Neuronal stem cell (in vitro differentiated cells): ENCODE measurements around the gene RGS11.
A peak's percentile ranks its signal among the peaks of the same experiment; 100 is the strongest.
"Not testable (repeated sequence)": the region's sequence is repeated elsewhere in the genome, so short reads cannot be mapped to it uniquely, and the experiment has no call there.

Source experiments
- DNase-seq: peaks from one replicate; pipeline ENCODE4 v3.0.0-alpha.2; 2013; ENCODE audit warnings: low spot score
- H2AFZ ChIP-seq: one replicate; pipeline ENCODE4 v1.6.1; 2013; ENCODE audit warnings: mild to moderate bottlenecking, low read length, inconsistent platforms
- H2AK5ac ChIP-seq: 2 replicates; pipeline ENCODE4 v1.6.1; 2013; ENCODE audit warnings: low read depth, mild to moderate bottlenecking, inconsistent platforms, low read length, moderate library complexity, mixed read lengths
- H2BK120ac ChIP-seq: 2 replicates; pipeline ENCODE4 v1.6.1; 2013; ENCODE audit warnings: low read depth, mild to moderate bottlenecking, inconsistent platforms, low read length, moderate library complexity, mixed read lengths
- H2BK12ac ChIP-seq: one replicate; pipeline ENCODE4 v1.6.1; 2013; ENCODE audit warnings: low read length, inconsistent platforms
- H2BK15ac ChIP-seq: 2 replicates; pipeline ENCODE4 v1.6.1; 2013; ENCODE audit warnings: mild to moderate bottlenecking, low read length, inconsistent platforms, mixed read lengths
- H2BK5ac ChIP-seq: one replicate; pipeline ENCODE4 v1.6.1; 2013; ENCODE audit warnings: inconsistent platforms, mild to moderate bottlenecking, low read length, moderate library complexity
- H3K14ac ChIP-seq: one replicate; pipeline ENCODE4 v1.6.1; 2013; ENCODE audit warnings: low read length, inconsistent platforms
- H3K18ac ChIP-seq: 2 replicates; pipeline ENCODE4 v1.6.1; 2013; ENCODE audit warnings: low read length, inconsistent platforms
- H3K23ac ChIP-seq: 2 replicates; pipeline ENCODE4 v1.6.1; 2013; ENCODE audit warnings: low read depth, mild to moderate bottlenecking, mixed read lengths, low read length, inconsistent platforms; ENCODE audit not compliant: poor library complexity
- H3K27ac ChIP-seq: replicated peaks from 3 replicates; pipeline ENCODE4 v1.5.1; 2013; ENCODE audit warnings: low read length, inconsistent platforms
- H3K27me3 ChIP-seq, 3 experiments: 2 replicates each; pipeline ENCODE4 v1.6.1; 2013; ENCODE audit warnings: low read length in 3 of 3, mild to moderate bottlenecking in 2 of 3, inconsistent platforms in 1 of 3, low read depth in 1 of 3, mixed read lengths in 1 of 3, moderate library complexity in 1 of 3; ENCODE audit not compliant: control insufficient read depth in 3 of 3, insufficient read depth in 3 of 3
- H3K36me3 ChIP-seq, 2 donors: replicated peaks in 1 of 2; 2 replicates each; pipeline ENCODE4 v1.6.1; 2013; ENCODE audit warnings: low read length in 2 of 2; ENCODE audit not compliant: control insufficient read depth in 2 of 2, insufficient read depth in 2 of 2
- H3K4ac ChIP-seq: 2 replicates; pipeline ENCODE4 v1.6.1; 2013; ENCODE audit warnings: inconsistent platforms, mild to moderate bottlenecking, low read length, moderate library complexity
- H3K4me1 ChIP-seq, 2 donors: 1 replicate in 1 of 2; 2 replicates in 1 of 2; pipeline ENCODE4 v1.6.1; 2013; ENCODE audit warnings: low read length in 2 of 2, low read depth in 1 of 2; ENCODE audit not compliant: control insufficient read depth in 2 of 2, insufficient read depth in 1 of 2
- H3K4me2 ChIP-seq: one replicate; pipeline ENCODE4 v1.6.1; 2013; ENCODE audit warnings: mild to moderate bottlenecking, low read length, inconsistent platforms; ENCODE audit not compliant: insufficient read depth, poor library complexity, severe bottlenecking
- H3K4me3 ChIP-seq, 2 donors: 2 replicates each; pipeline ENCODE4 v1.5.1; 2013; ENCODE audit warnings: low read length in 2 of 2, mild to moderate bottlenecking in 2 of 2, inconsistent platforms in 1 of 2, moderate library complexity in 1 of 2
- H3K79me1 ChIP-seq: one replicate; pipeline ENCODE4 v1.6.1; 2013; ENCODE audit warnings: low read depth, mild to moderate bottlenecking, inconsistent platforms, low read length, moderate library complexity
- H3K9ac ChIP-seq: one replicate; pipeline ENCODE4 v1.6.1; 2013; ENCODE audit warnings: mild to moderate bottlenecking, low read depth, low read length, inconsistent platforms; ENCODE audit not compliant: poor library complexity
- H3K9me3 ChIP-seq, 2 donors: replicated peaks in 1 of 2; 2 replicates each; pipeline versions ENCODE3 to v1.6.1; 2013; ENCODE audit warnings: low read length in 2 of 2, mild to moderate bottlenecking in 2 of 2, inconsistent platforms in 1 of 2, low read depth in 1 of 2, mixed read lengths in 1 of 2, moderate library complexity in 1 of 2; ENCODE audit not compliant: control insufficient read depth in 2 of 2, insufficient read depth in 1 of 2
- H4K8ac ChIP-seq: one replicate; pipeline ENCODE4 v1.6.1; 2013; ENCODE audit warnings: low read depth, mild to moderate bottlenecking, inconsistent platforms, low read length, moderate library complexity
- H4K91ac ChIP-seq: one replicate; pipeline ENCODE4 v1.6.1; 2013; ENCODE audit warnings: low read length, low read depth, mild to moderate bottlenecking, inconsistent platforms; ENCODE audit not compliant: poor library complexity
- WGBS, 2 donors: extraction: QIAGEN DNeasy Blood & Tissue Kit; methylation state at CpG; one replicate each; pipeline ENCODE4 v1.1.7; 2013; ENCODE audit warnings: missing lambda C conversion rate in 2 of 2, mixed read lengths in 1 of 2; ENCODE audit not compliant: insufficient read length in 2 of 2, insufficient replicate concordance in 1 of 2; ENCODE audit errors: extremely low coverage in 2 of 2; 5-methylcytosine and 5-hydroxymethylcytosine counted together

RGS11 gene

DNA sequence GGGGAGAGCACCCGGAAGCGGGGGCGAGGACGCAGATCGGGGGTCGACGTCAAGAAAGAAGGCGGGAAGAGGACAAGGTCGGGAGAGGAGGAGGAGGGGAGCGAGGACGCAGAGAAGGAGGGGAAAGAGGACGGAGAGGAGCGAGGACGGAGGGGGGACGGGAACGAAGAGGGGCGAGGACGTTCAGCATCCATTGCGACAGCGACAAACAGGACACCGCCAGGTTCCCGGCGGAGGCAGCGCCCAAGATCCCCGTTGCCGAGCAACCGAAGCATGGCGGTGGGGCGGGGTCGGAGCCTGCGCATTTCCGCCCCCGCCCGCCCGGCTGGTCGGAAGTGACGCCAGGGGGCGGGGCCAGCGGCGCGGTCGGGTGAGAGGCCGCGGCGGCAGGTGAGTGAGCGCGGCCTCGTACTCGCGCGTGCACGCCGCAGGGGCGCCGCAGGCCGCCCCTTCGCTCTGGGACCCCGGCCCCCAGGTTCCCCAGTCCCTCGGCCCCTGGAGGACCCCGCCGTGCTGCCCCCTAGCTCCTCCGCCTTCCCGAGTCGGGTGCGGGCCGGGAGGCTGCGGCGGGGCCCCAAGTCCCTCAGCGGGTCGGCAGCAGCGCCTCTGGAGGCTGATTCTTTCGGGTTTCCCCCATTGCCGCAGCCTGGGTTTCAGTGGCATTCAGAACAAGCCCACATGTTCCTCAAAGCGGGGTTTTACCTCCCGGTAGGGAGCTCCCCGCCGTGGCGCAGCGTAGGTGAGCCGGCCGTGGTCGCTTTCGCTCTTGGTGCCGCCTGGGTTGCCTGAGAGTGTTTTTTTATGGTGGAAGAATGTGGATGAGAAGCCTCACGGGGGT lies 41.1 kb downstream of the RGS11 start, which contains the start of gene FAM234A:
FAM234A (plus strand) TSS at position 354 of the 838 bp plus-strand sequence. CDS start 19,593 bp downstream, outside the sequence.
- Histone ChIP-seq H3K4me3 (peak within 1 kb of the TSS; percentile 66 to 90), H3K9ac (peak within 1 kb of the TSS; percentile 94), H2BK120ac (no peak within 1 kb of the TSS), H2AFZ (peak within 1 kb of the TSS; percentile 85), H2AK5ac (no peak within 1 kb of the TSS), H2BK12ac (peak within 1 kb of the TSS; percentile 30), H2BK15ac (peak within 1 kb of the TSS; percentile 75), H3K18ac (peak within 1 kb of the TSS; percentile 97), H3K9me3 (no peaks in the 10 kb centered on the region), H2BK5ac (peak within 1 kb of the TSS; percentile 44), H4K91ac (no peak within 1 kb of the TSS), H3K36me3 (peaks cover 3 to 13% of the 10 kb centered on the region in 2 donors), H3K4me1 (no peaks in the 10 kb centered on the region), H3K79me1 (peaks cover 3% of the 10 kb centered on the region), H3K27me3 (no peaks in the 10 kb centered on the region), H3K23ac (peak within 1 kb of the TSS; percentile 93), H4K8ac (peak within 1 kb of the TSS; percentile 86), H3K27ac (peak within 1 kb of the TSS; percentile 98), H3K4ac (no peak within 1 kb of the TSS), H3K14ac (peak within 1 kb of the TSS; percentile 98), H3K4me2 (peak within 1 kb of the TSS; percentile 88)
- WGBS, 2 donors: no CpG with 5 or more reads among the region's 85 CpGs
- DNase-seq: peak; percentile 95

- H2BK12ac ChIP-seq: no peak overlapping the region
- WGBS, 2 donors: no CpG with 5 or more reads among the region's 22 CpGs
- H3K9ac ChIP-seq: no peak overlapping the region
- H3K18ac ChIP-seq: no peak overlapping the region
- no peaks in the 10 kb centered on the region for H3K9me3 ChIP-seq
- H3K79me1 ChIP-seq: peaks cover 1% of the 10 kb centered on the region
- H3K14ac ChIP-seq: no peak overlapping the region
- H3K27ac ChIP-seq: no peak overlapping the region
- H3K27me3 ChIP-seq: no peaks in the 10 kb centered on the region
- no peak overlapping the region for H3K4ac ChIP-seq
- no peak overlapping the region for H2AFZ ChIP-seq
- no peak for DNase-seq
- no peak overlapping the region for H2AK5ac ChIP-seq
- peaks cover 2 to 9% of the 10 kb centered on the region in 2 donors for H3K4me1 ChIP-seq
- peaks cover 11 to 22% of the 10 kb centered on the region in 2 donors for H3K36me3 ChIP-seq
- H2BK120ac ChIP-seq: no peak overlapping the region
- no peak overlapping the region for H3K4me2 ChIP-seq
- no peak overlapping the region for H2BK15ac ChIP-seq
- H3K4me3 ChIP-seq: no peak overlapping the region
- no peak overlapping the region for H4K8ac ChIP-seq
- no peak overlapping the region for H2BK5ac ChIP-seq
- H3K23ac ChIP-seq: no peak overlapping the region
- H4K91ac ChIP-seq: no peak overlapping the region
Observed at GRCh38 chr16:230949-231348, 44.8 kb downstream of the RGS11 start.

DNA sequence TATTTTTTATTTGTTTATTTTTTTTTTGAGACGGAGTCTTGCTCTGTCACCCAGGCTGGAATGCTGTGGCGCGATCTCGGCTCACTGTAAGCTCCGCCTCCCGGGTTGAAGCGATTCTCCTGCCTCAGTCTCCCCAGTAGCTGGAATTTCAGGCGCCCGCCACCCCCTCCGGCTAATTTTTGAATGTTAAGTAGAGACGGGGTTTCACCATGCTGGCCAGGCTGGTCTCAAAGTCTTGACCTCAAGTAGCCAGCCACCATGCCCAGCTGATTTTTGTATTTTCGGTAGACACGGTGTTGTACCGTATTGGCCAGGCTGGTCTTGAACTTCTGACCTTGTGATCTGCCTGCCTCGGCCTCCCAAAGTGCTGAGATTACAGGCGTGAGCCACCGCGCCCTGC lies 45.4 kb downstream of the RGS11 start:
- not testable (repeated sequence) for H3K79me1 ChIP-seq, H4K8ac ChIP-seq, H2AFZ ChIP-seq, H3K23ac ChIP-seq, H4K91ac ChIP-seq, H2BK5ac ChIP-seq, H3K4me2 ChIP-seq, H3K4me1 ChIP-seq, H3K27ac ChIP-seq, H3K4ac ChIP-seq, H2BK12ac ChIP-seq, H3K14ac ChIP-seq, H3K27me3 ChIP-seq, H3K9ac ChIP-seq, H2AK5ac ChIP-seq, H3K4me3 ChIP-seq, H3K18ac ChIP-seq, DNase-seq, H2BK15ac ChIP-seq, H3K9me3 ChIP-seq, H2BK120ac ChIP-seq
- no CpG with 5 or more reads among the region's 18 CpGs for WGBS, 2 donors
- peaks cover 14 to 27% of the 10 kb centered on the region in 2 donors for H3K36me3 ChIP-seq

DNA sequence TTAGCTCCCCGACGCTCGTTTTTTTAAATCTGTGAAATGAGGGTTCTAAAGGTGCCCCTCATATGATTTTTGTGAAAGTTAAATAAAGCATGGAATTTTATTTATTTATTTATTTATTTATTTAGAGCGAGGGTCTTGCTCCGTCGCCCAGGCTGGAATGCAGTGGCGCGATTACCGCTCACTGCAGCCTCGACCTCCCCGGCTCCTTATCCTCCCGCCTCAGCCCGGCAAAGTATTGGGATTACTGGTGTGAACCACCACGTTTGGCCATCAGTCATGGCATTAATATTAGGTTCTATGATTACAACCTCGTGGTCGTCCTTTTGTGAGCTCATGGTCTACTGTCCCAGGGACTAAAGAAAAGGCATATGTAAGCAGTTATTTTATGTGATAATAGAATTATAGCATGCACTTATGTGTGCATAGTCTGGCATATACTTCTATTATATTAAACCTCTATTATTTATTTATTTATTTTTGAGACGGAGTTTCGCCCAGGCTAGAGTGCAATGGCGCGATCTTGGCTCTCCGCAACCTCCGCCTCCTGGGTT lies 45.9 kb downstream of the RGS11 start:
- Histone ChIP-seq H2BK120ac (no peak overlapping the region), H3K4me3 (peak overlapping the region in 1 of 2 donors; percentile 66), H3K9me3 (no peaks in the 10 kb centered on the region), H2AK5ac (no peak overlapping the region), H2AFZ (peak overlapping the region; percentile 98), H3K36me3 (peaks cover 16 to 32% of the 10 kb centered on the region in 2 donors), H4K8ac (no peak overlapping the region), H3K18ac (no peak overlapping the region), H2BK12ac (no peak overlapping the region), H3K4me1 (peaks cover 2 to 9% of the 10 kb centered on the region in 2 donors), H3K9ac (no peak overlapping the region), H3K27ac (no peak overlapping the region), H3K23ac (no peak overlapping the region), H3K79me1 (peaks cover 1% of the 10 kb centered on the region), H2BK5ac (no peak overlapping the region), H4K91ac (no peak overlapping the region), H2BK15ac (no peak overlapping the region), H3K4ac (no peak overlapping the region), H3K27me3 (no peaks in the 10 kb centered on the region), H3K14ac (no peak overlapping the region), H3K4me2 (no peak overlapping the region)
- no CpG with 5 or more reads among the region's 22 CpGs for WGBS, 2 donors
- DNase-seq: no peak
